Liver (tissue), 9 donors: Measurements from ENCODE around the gene TPBGL. TPM values are rescaled to one million over a fixed set of nuclear protein-coding genes. Genes with fewer than 3 reads are reported as not detected.

Source experiments
- DNase-seq: peaks from one replicate; pipeline ENCODE4 v3.0.0-alpha.2; 2017; ENCODE audit warnings: low spot score
- H3K27ac ChIP-seq, 2 donors: one replicate each; pipeline ENCODE4 v1.7.0; 2013; ENCODE audit warnings: inconsistent platforms in 2 of 2, low read length in 2 of 2, control low read depth in 1 of 2, low read depth in 1 of 2, mild to moderate bottlenecking in 1 of 2
- H3K27me3 ChIP-seq, 4 donors: one replicate each; pipeline versions ENCODE4 v1.6.1 to v1.7.0; 2013; ENCODE audit warnings: low read length in 3 of 4, inconsistent platforms in 1 of 4, mild to moderate bottlenecking in 1 of 4, moderate library complexity in 1 of 4; ENCODE audit not compliant: control insufficient read depth in 4 of 4, insufficient read depth in 4 of 4
- H3K36me3 ChIP-seq, 4 donors: one replicate each; pipeline versions ENCODE4 v1.6.1 to v1.7.0; 2013; ENCODE audit warnings: low read length in 3 of 4, mild to moderate bottlenecking in 3 of 4, low read depth in 1 of 4, moderate library complexity in 1 of 4; ENCODE audit not compliant: control insufficient read depth in 4 of 4, insufficient read depth in 3 of 4
- H3K4me1 ChIP-seq, 4 donors: one replicate each; pipeline versions ENCODE4 v1.6.1 to v1.7.0; 2013; ENCODE audit warnings: low read length in 3 of 4, mild to moderate bottlenecking in 3 of 4, moderate library complexity in 1 of 4; ENCODE audit not compliant: control insufficient read depth in 4 of 4, insufficient read depth in 4 of 4
- H3K4me3 ChIP-seq, 3 donors: one replicate each; pipeline versions ENCODE4 v1.6.1 to v1.7.0; 2013; ENCODE audit warnings: low read length in 3 of 3, control low read depth in 1 of 3, low read depth in 1 of 3, mild to moderate bottlenecking in 1 of 3
- H3K9ac ChIP-seq, 2 donors: one replicate each; pipeline ENCODE4 v1.7.0; 2013; ENCODE audit warnings: low read length in 2 of 2, mild to moderate bottlenecking in 2 of 2, moderate library complexity in 2 of 2, control low read depth in 1 of 2, low read depth in 1 of 2
- H3K9me3 ChIP-seq, 4 donors: one replicate each; pipeline versions ENCODE4 v1.6.1 to v1.7.0; 2013; ENCODE audit warnings: low read length in 3 of 4; ENCODE audit not compliant: control insufficient read depth in 4 of 4
- ATF3 ChIP-seq: IDR thresholded peaks from 2 replicates; pipeline ENCODE4 v1.6.1; 2016; ENCODE audit warnings: antibody characterized with exemption
- EGR1 ChIP-seq, 2 donors: IDR thresholded peaks; 2 replicates each; pipeline ENCODE4 v1.6.1; 2016 to 2018; ENCODE audit warnings: antibody characterized with exemption in 2 of 2, low read depth in 2 of 2
- FOXA1 ChIP-seq: IDR thresholded peaks from 2 replicates; pipeline ENCODE4 v1.6.1; 2016; ENCODE audit warnings: antibody characterized with exemption
- HNF4A ChIP-seq, 2 donors: conservative IDR thresholded peaks; 2 replicates each; pipeline ENCODE4 v1.6.1; 2016; ENCODE audit warnings: antibody characterized with exemption in 2 of 2, mild to moderate bottlenecking in 2 of 2
- HNF4G ChIP-seq: IDR thresholded peaks from 2 replicates; pipeline ENCODE4 v1.6.1; 2016; ENCODE audit warnings: antibody characterized with exemption
- JUND ChIP-seq, 2 donors: IDR thresholded peaks; 2 replicates each; pipeline ENCODE4 v1.6.1; 2016; ENCODE audit warnings: antibody characterized with exemption in 2 of 2
- NR2F2 ChIP-seq: IDR thresholded peaks from 2 replicates; pipeline ENCODE4 v1.6.1; 2016; ENCODE audit warnings: antibody characterized with exemption
- RAD21 ChIP-seq, 2 donors: IDR thresholded peaks; 2 replicates each; pipeline ENCODE4 v1.6.1; 2016; ENCODE audit warnings: antibody characterized with exemption in 2 of 2, mild to moderate bottlenecking in 2 of 2
- REST ChIP-seq: IDR thresholded peaks from 2 replicates; pipeline ENCODE4 v1.6.1; 2016; ENCODE audit warnings: antibody characterized with exemption, mild to moderate bottlenecking
- RXRA ChIP-seq, 2 donors: IDR thresholded peaks; 2 replicates each; pipeline ENCODE4 v1.6.1; 2017 to 2018; ENCODE audit warnings: antibody characterized with exemption in 2 of 2, mild to moderate bottlenecking in 1 of 2
- SP1 ChIP-seq: IDR thresholded peaks from 2 replicates; pipeline ENCODE4 v1.6.1; 2018; ENCODE audit warnings: antibody characterized with exemption, mild to moderate bottlenecking
- TAF1 ChIP-seq: conservative IDR thresholded peaks from 2 replicates; pipeline ENCODE4 v1.6.1; 2016; ENCODE audit warnings: antibody characterized with exemption, mild to moderate bottlenecking
- YY1 ChIP-seq: IDR thresholded peaks from 2 replicates; pipeline ENCODE4 v1.6.1; 2016; ENCODE audit warnings: antibody characterized with exemption, mild to moderate bottlenecking
- WGBS: extraction: QIAGEN DNeasy Blood & Tissue Kit; methylation state at CpG from one replicate; pipeline ENCODE4 v1.1.7; 2013; 5-methylcytosine and 5-hydroxymethylcytosine counted together
- polyA plus RNA-seq, 2 donors: library from polyadenylated mRNA; stranded (reverse) in 1 of 2; unstranded in 1 of 2; fragments of 200-250 nt in 1 of 2; fragments of >200 nt in 1 of 2; fragmentation: Nextera tagmentation in 1 of 2; extraction: Ambion mirVana in 1 of 2; gene quantifications; one replicate each; pipeline versions ENCODE4 v1.2.1 to v1.2.3, GENCODE V29; 2013 to 2015
- total RNA-seq, 2 donors: library from RNA; depleted of rRNA; stranded (reverse); fragments of >200 nt; gene quantifications; one replicate each; pipeline ENCODE4 v1.2.3, GENCODE V29; 2014
- TF ChIP-seq, protein P1 (sequence below): IDR thresholded peaks from 2 replicates; pipeline ENCODE4 v1.6.1; 2016; ENCODE audit warnings: antibody characterized with exemption
- TF ChIP-seq, protein P2 (sequence below): IDR thresholded peaks from 2 replicates; pipeline ENCODE4 v1.6.1; 2016; ENCODE audit warnings: antibody characterized with exemption
- donor health status: healthy.
- donor health status: healthy.
- donor health status: healthy.
- donor health status: healthy.
- donor health status: healthy.

Gene TPBGL
- total and polyA plus RNA-seq, 4 donors, result 0.05 TPM; not detected in 3

GRCh38 chr11:75196426-75196825 is 44.1 kb upstream of the TPBGL start:
- TF ChIP-seq EGR1 (IDR thresholded peaks at IDR 0.05; ENCODE audit: low read depth in 2 of 2) (no peak), RXRA (IDR thresholded peaks at IDR 0.05) (no peak), REST (no peak), RAD21 (IDR thresholded peaks at IDR 0.05) (no peak), JUND (IDR thresholded peaks at IDR 0.05) (no peak), YY1 (no peak), HNF4G (no peak), HNF4A (conservative IDR thresholded peaks at IDR 0.05) (no peak), SP1 (no peak), FOXA1 (no peak)
- TF ChIP-seq, protein P1, sequence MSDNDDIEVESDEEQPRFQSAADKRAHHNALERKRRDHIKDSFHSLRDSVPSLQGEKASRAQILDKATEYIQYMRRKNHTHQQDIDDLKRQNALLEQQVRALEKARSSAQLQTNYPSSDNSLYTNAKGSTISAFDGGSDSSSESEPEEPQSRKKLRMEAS, result no peak
- TF ChIP-seq, protein P2, sequence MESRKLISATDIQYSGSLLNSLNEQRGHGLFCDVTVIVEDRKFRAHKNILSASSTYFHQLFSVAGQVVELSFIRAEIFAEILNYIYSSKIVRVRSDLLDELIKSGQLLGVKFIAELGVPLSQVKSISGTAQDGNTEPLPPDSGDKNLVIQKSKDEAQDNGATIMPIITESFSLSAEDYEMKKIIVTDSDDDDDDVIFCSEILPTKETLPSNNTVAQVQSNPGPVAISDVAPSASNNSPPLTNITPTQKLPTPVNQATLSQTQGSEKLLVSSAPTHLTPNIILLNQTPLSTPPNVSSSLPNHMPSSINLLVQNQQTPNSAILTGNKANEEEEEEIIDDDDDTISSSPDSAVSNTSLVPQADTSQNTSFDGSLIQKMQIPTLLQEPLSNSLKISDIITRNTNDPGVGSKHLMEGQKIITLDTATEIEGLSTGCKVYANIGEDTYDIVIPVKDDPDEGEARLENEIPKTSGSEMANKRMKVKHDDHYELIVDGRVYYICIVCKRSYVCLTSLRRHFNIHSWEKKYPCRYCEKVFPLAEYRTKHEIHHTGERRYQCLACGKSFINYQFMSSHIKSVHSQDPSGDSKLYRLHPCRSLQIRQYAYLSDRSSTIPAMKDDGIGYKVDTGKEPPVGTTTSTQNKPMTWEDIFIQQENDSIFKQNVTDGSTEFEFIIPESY, result no peak
- 88% methylated on average over 8 of the region's 8 CpGs for WGBS

GRCh38 chr11:75197512-75198277 is 42.9 kb upstream of the TPBGL start:
- DNase-seq, result no peak
- 90% methylated on average over 4 of the region's 4 CpGs for WGBS

More at GRCh38 chr11:75196426-75196825, 44.1 kb upstream of the TPBGL start:
- H3K27ac ChIP-seq, result peak overlapping the region in 1 of 2 donors; percentile 77
- H3K9ac ChIP-seq, result no peak overlapping the region
- no peak overlapping the region for H3K4me3 ChIP-seq
- H3K9me3 ChIP-seq, result no peaks in the 10 kb centered on the region
- H3K36me3 ChIP-seq, result peaks cover 10 to 53% (median 42%) of the 10 kb centered on the region in 4 donors
- no peak for DNase-seq
- peaks cover 15 to 54% (median 34%) of the 10 kb centered on the region in 4 donors for H3K4me1 ChIP-seq
- no peaks in the 10 kb centered on the region for H3K27me3 ChIP-seq

More at GRCh38 chr11:75197512-75198277, 42.9 kb upstream of the TPBGL start:
- Histone ChIP-seq H3K9ac (no peak overlapping the region), H3K4me3 (no peak overlapping the region), H3K9me3 (no peaks in the 10 kb centered on the region), H3K36me3 (peaks cover 9 to 58% (median 46%) of the 10 kb centered on the region in 4 donors), H3K4me1 (peaks cover 15 to 57% (median 41%) of the 10 kb centered on the region in 4 donors), H3K27ac (no peak overlapping the region), H3K27me3 (no peaks in the 10 kb centered on the region)
- TF ChIP-seq ATF3 (no peak), NR2F2 (no peak), EGR1 (IDR thresholded peaks at IDR 0.05; ENCODE audit: low read depth in 2 of 2) (no peak), TAF1 (no peak)
- TF ChIP-seq, protein P2, result no peak
